ENCODE measurements around the gene CD48.

CD48 gene

GRCh38 chr1:160662910-160663309, 48.7 kb downstream of the CD48 start:
- Histone ChIP-seq H3K4me3 (no peak overlapping the region), H3K27ac (no peak overlapping the region)
- DNase-seq (ENCODE audit: low spot score): no peak
- TF ChIP-seq, protein P1, sequence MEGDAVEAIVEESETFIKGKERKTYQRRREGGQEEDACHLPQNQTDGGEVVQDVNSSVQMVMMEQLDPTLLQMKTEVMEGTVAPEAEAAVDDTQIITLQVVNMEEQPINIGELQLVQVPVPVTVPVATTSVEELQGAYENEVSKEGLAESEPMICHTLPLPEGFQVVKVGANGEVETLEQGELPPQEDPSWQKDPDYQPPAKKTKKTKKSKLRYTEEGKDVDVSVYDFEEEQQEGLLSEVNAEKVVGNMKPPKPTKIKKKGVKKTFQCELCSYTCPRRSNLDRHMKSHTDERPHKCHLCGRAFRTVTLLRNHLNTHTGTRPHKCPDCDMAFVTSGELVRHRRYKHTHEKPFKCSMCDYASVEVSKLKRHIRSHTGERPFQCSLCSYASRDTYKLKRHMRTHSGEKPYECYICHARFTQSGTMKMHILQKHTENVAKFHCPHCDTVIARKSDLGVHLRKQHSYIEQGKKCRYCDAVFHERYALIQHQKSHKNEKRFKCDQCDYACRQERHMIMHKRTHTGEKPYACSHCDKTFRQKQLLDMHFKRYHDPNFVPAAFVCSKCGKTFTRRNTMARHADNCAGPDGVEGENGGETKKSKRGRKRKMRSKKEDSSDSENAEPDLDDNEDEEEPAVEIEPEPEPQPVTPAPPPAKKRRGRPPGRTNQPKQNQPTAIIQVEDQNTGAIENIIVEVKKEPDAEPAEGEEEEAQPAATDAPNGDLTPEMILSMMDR (IDR thresholded peaks at IDR 0.05): no peak

DNA sequence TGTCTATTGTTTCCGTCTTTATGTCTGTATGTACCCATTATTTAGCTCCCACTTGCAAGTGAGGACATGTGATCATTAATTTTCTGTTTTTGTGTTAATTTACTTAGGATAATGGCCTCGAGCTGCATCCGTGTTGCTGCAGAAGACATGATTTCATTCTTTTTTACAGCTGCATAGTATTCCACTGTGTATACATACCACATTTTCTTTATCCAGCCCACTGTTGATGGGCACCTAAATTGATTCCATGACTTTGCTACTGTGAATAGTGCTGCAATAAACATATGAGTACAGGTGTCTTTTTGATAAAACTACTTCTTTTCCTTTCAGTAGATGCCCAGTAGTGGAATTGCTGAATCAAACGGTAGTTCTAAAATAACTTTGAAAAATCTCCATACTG, 52.1 kb downstream of the CD48 start:
- Histone ChIP-seq H3K27ac (no peak overlapping the region), H3K4me3 (no peak overlapping the region)
- TF ChIP-seq, protein P1 (IDR thresholded peaks at IDR 0.05): no peak
- DNase-seq (ENCODE audit: low spot score): no peak

- H3K27ac ChIP-seq: no peak overlapping the region
Observed at GRCh38 chr1:160658814-160659193, 52.8 kb downstream of the CD48 start.

GRCh38 chr1:160658162-160658813, 53.3 kb downstream of the CD48 start:
- TF ChIP-seq, protein P1 (IDR thresholded peaks at IDR 0.05): no peak
- no peak overlapping the region for H3K27ac ChIP-seq
- no peak for DNase-seq (ENCODE audit: low spot score)
- H3K4me3 ChIP-seq: no peak overlapping the region

More at GRCh38 chr1:160658814-160659193, 52.8 kb downstream of the CD48 start:
- TF ChIP-seq, protein P1 (IDR thresholded peaks at IDR 0.05): no peak
- no peak overlapping the region for H3K4me3 ChIP-seq
- no peak for DNase-seq (ENCODE audit: low spot score)

DNA sequence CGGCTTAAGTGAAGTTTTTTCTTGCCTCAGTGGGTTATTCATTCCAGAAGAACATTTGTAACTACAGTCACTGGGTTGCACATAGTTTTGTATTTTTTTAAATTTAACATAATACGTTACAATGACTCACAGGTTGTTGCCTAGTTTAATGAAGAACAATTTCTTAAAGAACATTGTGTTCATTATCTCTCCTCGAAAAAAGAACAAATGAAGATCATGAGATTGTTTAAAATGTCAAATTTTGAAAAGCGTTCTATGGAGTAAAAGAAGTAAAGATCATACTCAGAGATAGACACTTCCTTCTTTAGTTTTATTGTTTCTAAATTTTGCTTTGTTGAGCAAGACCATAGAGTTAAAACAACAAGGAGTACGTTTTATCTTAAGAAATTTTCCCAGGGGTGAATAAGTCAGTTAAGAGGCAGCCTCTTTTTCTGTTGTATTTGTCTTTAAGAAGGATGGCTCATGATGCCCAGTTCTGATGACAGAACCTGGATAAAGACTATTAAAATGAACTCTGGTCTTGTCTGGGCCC, 54.3 kb downstream of the CD48 start:
- Histone ChIP-seq H3K4me3 (no peak overlapping the region), H3K27ac (no peak overlapping the region)
- DNase-seq (ENCODE audit: low spot score): no peak
- TF ChIP-seq, protein P1 (IDR thresholded peaks at IDR 0.05): no peak

- no peak for DNase-seq (ENCODE audit: low spot score)
- no peak overlapping the region for H3K27ac ChIP-seq
- H3K4me3 ChIP-seq: no peak overlapping the region
- TF ChIP-seq, protein P1 (IDR thresholded peaks at IDR 0.05): no peak
Observed at GRCh38 chr1:160656737-160657136, 54.9 kb downstream of the CD48 start.

GRCh38 chr1:160653620-160654016, 58.0 kb downstream of the CD48 start:
- no peak overlapping the region for H3K27ac ChIP-seq
- TF ChIP-seq, protein P1 (IDR thresholded peaks at IDR 0.05): no peak
- H3K4me3 ChIP-seq: no peak overlapping the region
- DNase-seq (ENCODE audit: low spot score): no peak
